Ovary (tissue), 9 donors: ENCODE measurements around the gene PRDM16. TPM values are rescaled to one million over a fixed set of nuclear protein-coding genes. Genes with fewer than 3 reads are reported as not detected.

Source experiments
- DNase-seq, 5 donors: peaks; one replicate each; pipeline ENCODE4 v3.0.0-alpha.2; 2019 to 2020
- H3K27ac ChIP-seq, 2 donors: fragments of 200-600 bp; one replicate each; pipeline versions ENCODE4 v1.5.1 to v1.8.0; 2019 to 2022
- H3K27me3 ChIP-seq: fragments of 200-600 bp; one replicate; pipeline ENCODE4 v1.8.0; 2022
- H3K36me3 ChIP-seq: fragments of 200-600 bp; sonication (generic); one replicate; pipeline ENCODE4 v1.5.1; 2019
- H3K4me1 ChIP-seq: one replicate; pipeline ENCODE4 v1.8.1; 2013; ENCODE audit warnings: mild to moderate bottlenecking, moderate library complexity; ENCODE audit not compliant: insufficient read depth
- H3K4me3 ChIP-seq: fragments of 200-600 bp; sonication (generic); one replicate; pipeline ENCODE4 v1.5.1; 2017
- H3K9me3 ChIP-seq, 2 donors: fragments of 200-600 bp in 1 of 2; sonication (generic) in 1 of 2; one replicate each; pipeline versions ENCODE4 v1.5.1 to v1.8.1; 2013 to 2019; ENCODE audit warnings: mild to moderate bottlenecking in 1 of 2, moderate library complexity in 1 of 2
- EP300 ChIP-seq: sonication (generic); formaldehyde crosslinking; IDR thresholded peaks from one replicate; pipeline ENCODE4 v1.6.1; 2017; ENCODE audit warnings: antibody characterized with exemption
- POLR2A ChIP-seq: fragments of 450-650 bp; IDR thresholded peaks from one replicate; pipeline ENCODE4 v1.6.1; 2017; ENCODE audit warnings: antibody characterized with exemption, mild to moderate bottlenecking, moderate library complexity
- WGBS, 3 donors: extraction: QIAGEN DNeasy Blood & Tissue Kit in 1 of 3; methylation state at CpG; one replicate each; pipeline versions ENCODE4 v1.1.5 to v1.1.7; 2013 to 2017; 5-methylcytosine and 5-hydroxymethylcytosine counted together
- intact Hi-C, 4 donors: fragments of 100-400 bp; cut with DNase I; formaldehyde crosslinking; loops; one replicate each; pipeline versions ENCODE4 v1.11.0 to v1.15.1; 2022 to 2023
- polyA plus RNA-seq, 2 donors: library from polyadenylated mRNA; stranded (reverse); fragments of 200-250 nt in 1 of 2; fragments of 350-450 nt in 1 of 2; fragmentation: Illumina TruSeq in 1 of 2; extraction: RNeasy Lipid Tissue Mini Kit (QIAGEN cat#74804) in 1 of 2; gene quantifications; one replicate each; pipeline ENCODE4 v1.2.3, GENCODE V29; 2013 to 2014
- total RNA-seq, 7 donors: library from RNA; depleted of rRNA in 2 of 7; stranded (reverse); fragments of >200 nt in 2 of 7; fragmentation: NEBNext Ultra II Directional in 3 of 7; extraction: Animal tissue kit (Norgen Biotek cat#: 25700) in 3 of 7; gene quantifications; one replicate each; pipeline versions ENCODE4 v1.1.0 to v1.2.4, GENCODE V29; 2016 to 2023
- TF ChIP-seq, protein P1 (sequence below), 3 donors: fragments of 450-650 bp in 2 of 3; fragments of 200-600 bp in 1 of 3; IDR thresholded peaks; one replicate each; pipeline versions ENCODE4 v1.5.1 to v1.8.0; 2016 to 2022; ENCODE audit warnings: antibody characterized with exemption in 3 of 3, mild to moderate bottlenecking in 1 of 3
- donor health status: DM: no; HTN: no; CAD: no; lungs with moderate emphysema.
- donor health status: DM: no; HTN: no; CAD: no.
- donor health status: Bipolar disorder and iron deficiency.
- donor health status: DM: yes; HTN: yes; CAD: no.
- donor health status: DM: no; HTN: no; CAD: no.
- donor health status: DM: yes; HTN: yes; CAD: no.

The PRDM16 gene
- total and polyA plus RNA-seq, 9 donors, result 1.1 to 17.3 (median 3.9) TPM

DNA sequence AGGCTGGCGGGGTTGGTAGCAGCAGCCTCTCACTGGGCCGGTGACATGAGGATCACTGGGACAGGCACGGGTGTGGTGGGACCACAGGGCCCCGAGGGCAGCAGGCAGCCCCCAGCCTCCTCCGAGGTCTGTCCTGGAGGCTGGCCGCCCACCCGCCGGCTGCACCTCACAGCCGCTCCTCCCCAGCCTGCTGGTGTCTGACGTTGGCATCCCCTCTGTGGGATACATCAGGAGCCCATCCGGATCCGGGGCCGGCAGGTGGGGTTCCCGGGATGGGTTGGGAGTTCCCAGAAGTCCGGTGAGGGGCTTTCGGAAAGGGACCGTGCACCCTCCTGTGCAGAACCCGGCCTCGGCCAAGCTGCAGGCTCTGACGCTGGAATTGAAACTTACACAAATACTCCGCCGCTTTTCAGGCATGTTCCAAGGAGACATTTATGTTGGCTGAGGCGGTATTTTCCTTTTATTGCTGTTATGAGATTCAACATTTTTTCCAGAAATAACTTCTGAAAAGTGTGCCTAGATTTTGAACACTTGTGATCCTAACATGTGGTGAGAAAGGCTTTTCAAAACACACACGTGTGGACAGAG lies 243.4 kb downstream of the PRDM16 start:
- Histone ChIP-seq H3K4me3 (no peak overlapping the region), H3K9me3 (no peaks in the 10 kb centered on the region), H3K4me1 (peaks cover 12% of the 10 kb centered on the region), H3K27me3 (no peaks in the 10 kb centered on the region), H3K27ac (peak overlapping the region; percentile 40 to 97), H3K36me3 (no peaks in the 10 kb centered on the region)
- TF ChIP-seq, protein P1, sequence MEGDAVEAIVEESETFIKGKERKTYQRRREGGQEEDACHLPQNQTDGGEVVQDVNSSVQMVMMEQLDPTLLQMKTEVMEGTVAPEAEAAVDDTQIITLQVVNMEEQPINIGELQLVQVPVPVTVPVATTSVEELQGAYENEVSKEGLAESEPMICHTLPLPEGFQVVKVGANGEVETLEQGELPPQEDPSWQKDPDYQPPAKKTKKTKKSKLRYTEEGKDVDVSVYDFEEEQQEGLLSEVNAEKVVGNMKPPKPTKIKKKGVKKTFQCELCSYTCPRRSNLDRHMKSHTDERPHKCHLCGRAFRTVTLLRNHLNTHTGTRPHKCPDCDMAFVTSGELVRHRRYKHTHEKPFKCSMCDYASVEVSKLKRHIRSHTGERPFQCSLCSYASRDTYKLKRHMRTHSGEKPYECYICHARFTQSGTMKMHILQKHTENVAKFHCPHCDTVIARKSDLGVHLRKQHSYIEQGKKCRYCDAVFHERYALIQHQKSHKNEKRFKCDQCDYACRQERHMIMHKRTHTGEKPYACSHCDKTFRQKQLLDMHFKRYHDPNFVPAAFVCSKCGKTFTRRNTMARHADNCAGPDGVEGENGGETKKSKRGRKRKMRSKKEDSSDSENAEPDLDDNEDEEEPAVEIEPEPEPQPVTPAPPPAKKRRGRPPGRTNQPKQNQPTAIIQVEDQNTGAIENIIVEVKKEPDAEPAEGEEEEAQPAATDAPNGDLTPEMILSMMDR (IDR thresholded peaks at IDR 0.05), result no peak
- TF ChIP-seq EP300 (no peak), POLR2A (no peak)
- DNase-seq, result peak; percentile 26 to 58 (median 51)
- 32 to 38% (median 36%) methylated on average over 19 to 24 of the region's 24 CpGs for WGBS, 3 donors
- intact Hi-C loops, result loop anchor here in 2 of 4 donors (5.0 to 10.0 kb wide), 2 partner anchors 40 to 1178 kb away; no protein-coding TSS in a partner anchor

DNA sequence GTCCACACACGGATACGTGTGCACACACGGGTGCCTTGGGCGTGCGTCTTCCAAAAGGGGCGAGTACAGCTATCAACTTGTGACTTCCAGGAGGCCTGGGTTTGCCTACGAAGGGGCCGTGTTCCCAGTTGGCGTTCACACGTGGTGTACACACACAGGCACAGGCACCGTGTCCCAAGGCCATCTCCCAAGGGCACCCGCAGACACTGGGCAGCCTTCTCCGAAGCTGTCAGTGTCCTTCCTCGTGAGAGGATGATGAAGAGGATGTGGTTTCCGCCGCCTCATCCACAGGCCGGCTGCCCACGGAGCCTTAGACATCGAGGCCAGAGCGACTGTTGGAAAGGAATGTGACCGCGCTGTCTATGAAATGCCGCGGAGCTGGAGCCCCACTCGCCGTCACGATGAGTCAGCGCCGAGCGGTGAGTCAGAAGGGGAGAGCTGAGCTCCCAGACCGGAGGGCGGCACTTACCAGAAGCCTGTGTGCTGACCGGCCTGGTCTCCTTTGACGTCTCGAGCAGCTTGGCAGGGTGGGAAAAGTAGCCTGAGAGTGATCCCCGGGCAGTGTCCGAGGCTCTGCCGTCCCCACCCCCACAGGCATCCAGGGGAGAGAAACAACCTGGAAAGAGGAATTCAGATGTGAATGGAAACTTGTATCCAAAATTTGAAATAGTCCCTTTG lies 244.0 kb downstream of the PRDM16 start:
- H3K4me3 ChIP-seq, result no peak overlapping the region
- intact Hi-C loops, result loop anchor here in 2 of 4 donors (5.0 to 10.0 kb wide), 2 partner anchors 39 to 1178 kb away; no protein-coding TSS in a partner anchor

DNA sequence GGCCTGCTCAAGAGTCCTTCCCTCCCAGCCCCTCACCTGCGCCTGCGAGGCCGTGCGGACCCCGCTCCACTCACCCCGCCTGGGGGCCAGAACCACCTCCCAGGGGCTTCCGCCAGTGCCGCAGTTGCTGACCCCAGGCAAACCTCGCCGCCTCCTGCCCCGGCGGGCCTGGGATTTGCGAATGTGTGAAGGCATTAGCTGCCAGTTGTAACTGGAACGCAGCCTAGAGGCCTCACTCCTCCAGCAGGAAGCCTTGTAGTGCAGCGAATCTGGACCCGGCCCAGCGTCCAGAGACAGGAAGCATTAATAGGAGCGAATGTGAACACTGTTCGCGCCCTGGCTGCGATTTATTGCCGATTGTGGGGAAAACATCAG lies 244.6 kb downstream of the PRDM16 start:
- H3K36me3 ChIP-seq, result no peaks in the 10 kb centered on the region
- WGBS, 3 donors, result 1 to 4% (median 3%) methylated on average over 22 of the region's 22 CpGs
- peak overlapping the region; percentile 80 to 97 for H3K27ac ChIP-seq
- intact Hi-C loops, result loop anchor here in 2 of 4 donors (5.0 to 10.0 kb wide), 2 partner anchors 39 to 1179 kb away; no protein-coding TSS in a partner anchor
- TF ChIP-seq POLR2A, result no peak
- TF ChIP-seq, protein P1 (IDR thresholded peaks at IDR 0.05), result no peak
- TF ChIP-seq EP300, result no peak
- no peak overlapping the region for H3K4me3 ChIP-seq
- no peaks in the 10 kb centered on the region for H3K9me3 ChIP-seq
- no peaks in the 10 kb centered on the region for H3K27me3 ChIP-seq
- peak; percentile 91 to 94 (median 92) for DNase-seq
- peaks cover 12% of the 10 kb centered on the region for H3K4me1 ChIP-seq

More for the DNA sequence above, 244.0 kb downstream of the PRDM16 start:
- peaks cover 12% of the 10 kb centered on the region for H3K4me1 ChIP-seq
- no peaks in the 10 kb centered on the region for H3K36me3 ChIP-seq
- DNase-seq, result peak; percentile 93 to 97 (median 95)
- no peaks in the 10 kb centered on the region for H3K27me3 ChIP-seq
- TF ChIP-seq, protein P1 (IDR thresholded peaks at IDR 0.05), result no peak
- TF ChIP-seq EP300, result peak; percentile 91
- 8 to 11% (median 9%) methylated on average over 37 to 38 of the region's 38 CpGs for WGBS, 3 donors
- no peaks in the 10 kb centered on the region for H3K9me3 ChIP-seq
- peak overlapping the region; percentile 80 to 97 for H3K27ac ChIP-seq

DNA sequence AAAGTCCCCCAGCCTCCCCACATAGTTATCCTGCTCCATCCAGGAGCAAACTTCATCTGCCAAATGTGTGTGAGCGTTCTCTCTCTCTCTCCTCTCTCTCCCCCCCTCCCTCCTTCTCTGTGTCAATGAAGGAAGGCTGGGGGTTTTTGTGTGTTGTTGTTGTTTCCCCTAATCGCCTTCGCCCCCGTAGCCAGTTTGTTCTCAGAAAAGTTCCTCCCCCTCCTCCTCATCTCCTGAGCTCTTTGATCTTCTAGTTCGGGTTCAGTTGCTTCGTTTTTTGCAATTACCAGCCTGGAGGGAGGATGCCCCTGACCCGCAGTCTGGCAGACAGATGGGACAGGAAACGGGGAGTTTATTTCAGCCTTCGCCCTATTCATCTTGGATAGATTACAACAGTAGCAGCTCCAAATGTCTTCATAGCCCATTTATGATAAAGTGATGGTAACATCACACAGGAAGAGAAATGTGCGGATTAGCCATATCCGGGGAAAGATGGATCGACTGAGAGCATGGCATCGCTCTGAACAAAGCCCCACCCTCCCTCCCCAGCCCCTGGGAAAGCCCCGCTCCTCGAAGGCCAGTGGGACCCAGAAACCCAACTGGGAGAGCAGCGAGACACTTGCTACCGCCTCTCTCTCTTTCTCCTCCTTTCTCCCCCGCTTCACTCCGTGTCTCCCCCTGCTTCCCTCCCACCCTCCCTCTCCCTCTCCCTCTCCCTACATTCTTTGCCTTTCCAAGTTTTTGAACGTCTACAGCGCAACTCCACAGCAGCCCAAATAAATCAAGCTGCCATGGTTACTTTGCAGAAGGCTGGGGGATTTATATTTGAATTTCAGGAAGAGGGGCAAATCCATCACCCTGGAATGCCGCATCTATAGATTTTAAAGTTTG lies 245.7 kb downstream of the PRDM16 start:
- Histone ChIP-seq H3K4me3 (no peak overlapping the region), H3K27ac (peak overlapping the region; percentile 80 to 97), H3K4me1 (peaks cover 12% of the 10 kb centered on the region), H3K9me3 (no peaks in the 10 kb centered on the region), H3K36me3 (no peaks in the 10 kb centered on the region), H3K27me3 (no peaks in the 10 kb centered on the region)
- TF ChIP-seq EP300, result no peak
- TF ChIP-seq, protein P1 (IDR thresholded peaks at IDR 0.05), result no peak
- TF ChIP-seq POLR2A, result peak; percentile 11
- WGBS, 3 donors, result 2 to 3% (median 2%) methylated on average over 22 of the region's 22 CpGs
- intact Hi-C loops, result loop anchor here in 2 of 4 donors (5.0 to 10.0 kb wide), 2 partner anchors 38 to 1180 kb away; no protein-coding TSS in a partner anchor
- DNase-seq, result peak in 4 of 5 donors; percentile 36 to 60 (median 53)
